Mesenchymal stem cell (in vitro differentiated cells and primary cell): ENCODE data around the gene EGFLAM.
A peak's percentile ranks its signal among the peaks of the same experiment; 100 is the strongest.

Experiments
- DNase-seq: peaks from one replicate; pipeline ENCODE4 v3.0.0-alpha.2; 2013
- H2AFZ ChIP-seq: one replicate; pipeline ENCODE4 v1.6.1; 2013; ENCODE audit warnings: low read depth, mild to moderate bottlenecking, control low read depth, inconsistent platforms, low read length, moderate library complexity
- H2AK5ac ChIP-seq: 2 replicates; pipeline ENCODE4 v1.6.1; 2013; ENCODE audit warnings: low read length, moderate library complexity, mild to moderate bottlenecking, inconsistent platforms; ENCODE audit not compliant: severe bottlenecking
- H2BK120ac ChIP-seq: one replicate; pipeline ENCODE4 v1.6.1; 2013; ENCODE audit warnings: low read depth, mild to moderate bottlenecking, inconsistent platforms, low read length, moderate library complexity
- H2BK12ac ChIP-seq, 2 experiments: one replicate each; pipeline ENCODE4 v1.6.1; 2013; ENCODE audit warnings: inconsistent platforms in 2 of 2, low read length in 2 of 2, mild to moderate bottlenecking in 2 of 2, moderate library complexity in 2 of 2, control low read depth in 1 of 2
- H2BK15ac ChIP-seq: one replicate; pipeline ENCODE4 v1.6.1; 2013; ENCODE audit warnings: mild to moderate bottlenecking, low read depth, inconsistent platforms; ENCODE audit not compliant: poor library complexity, severe bottlenecking
- H2BK5ac ChIP-seq: 2 replicates; pipeline ENCODE4 v1.6.1; 2013; ENCODE audit warnings: low read depth, mild to moderate bottlenecking, low read length, control low read depth, inconsistent platforms; ENCODE audit not compliant: poor library complexity, severe bottlenecking
- H3K14ac ChIP-seq, 2 experiments: one replicate each; pipeline ENCODE4 v1.6.1; 2013; ENCODE audit warnings: inconsistent platforms in 2 of 2, low read length in 2 of 2, control low read depth in 1 of 2, mild to moderate bottlenecking in 1 of 2, moderate library complexity in 1 of 2
- H3K18ac ChIP-seq, 2 experiments: one replicate each; pipeline ENCODE4 v1.6.1; 2013; ENCODE audit warnings: inconsistent platforms in 2 of 2, low read length in 2 of 2, control low read depth in 1 of 2, low read depth in 1 of 2, mild to moderate bottlenecking in 1 of 2
- H3K23ac ChIP-seq, 2 experiments: one replicate each; pipeline ENCODE4 v1.6.1; 2013; ENCODE audit warnings: inconsistent platforms in 2 of 2, low read length in 2 of 2, mild to moderate bottlenecking in 2 of 2, moderate library complexity in 2 of 2, control low read depth in 1 of 2
- H3K27ac ChIP-seq: 2 replicates; pipeline ENCODE4 v1.5.1; 2013; ENCODE audit warnings: mild to moderate bottlenecking, moderate library complexity, low read length, control low read depth, inconsistent platforms; ENCODE audit not compliant: poor library complexity, severe bottlenecking
- H3K27me3 ChIP-seq, 2 experiments: 2 replicates each; pipeline versions ENCODE4 v1.6.1 to v1.7.0; 2013; ENCODE audit warnings: low read length in 2 of 2, mild to moderate bottlenecking in 2 of 2, moderate library complexity in 2 of 2, control low read depth in 1 of 2, inconsistent platforms in 1 of 2; ENCODE audit not compliant: control insufficient read depth in 1 of 2, insufficient read depth in 1 of 2
- H3K36me3 ChIP-seq, 2 experiments: 2 replicates each; pipeline versions ENCODE4 v1.6.1 to v1.7.0; 2013; ENCODE audit warnings: low read length in 2 of 2, control low read depth in 1 of 2, inconsistent platforms in 1 of 2, low read depth in 1 of 2, mild to moderate bottlenecking in 1 of 2; ENCODE audit not compliant: insufficient read depth in 2 of 2, control insufficient read depth in 1 of 2
- H3K4ac ChIP-seq, 2 experiments: one replicate each; pipeline ENCODE4 v1.6.1; 2013; ENCODE audit warnings: inconsistent platforms in 2 of 2, low read length in 2 of 2, mild to moderate bottlenecking in 2 of 2, moderate library complexity in 2 of 2, control low read depth in 1 of 2, low read depth in 1 of 2
- H3K4me1 ChIP-seq: 2 replicates; pipeline ENCODE4 v1.6.1; 2013; ENCODE audit warnings: low read depth, low read length, control low read depth; ENCODE audit not compliant: control insufficient read depth, insufficient read depth
- H3K4me2 ChIP-seq: 2 replicates; pipeline ENCODE4 v1.6.1; 2013; ENCODE audit warnings: low read length, mild to moderate bottlenecking, inconsistent platforms; ENCODE audit not compliant: poor library complexity, severe bottlenecking
- H3K4me3 ChIP-seq, 2 experiments: 2 replicates each; pipeline versions ENCODE4 v1.5.1 to v1.7.0; 2013; ENCODE audit warnings: low read length in 2 of 2, mild to moderate bottlenecking in 2 of 2, control low read depth in 1 of 2, low read depth in 1 of 2; ENCODE audit not compliant: insufficient read depth in 1 of 2
- H3K79me1 ChIP-seq: replicated peaks from 2 replicates; pipeline ENCODE4 v1.6.1; 2013; ENCODE audit warnings: mild to moderate bottlenecking, control low read depth, low read length, inconsistent platforms; ENCODE audit not compliant: poor library complexity, severe bottlenecking
- H3K9ac ChIP-seq: 2 replicates; pipeline ENCODE4 v1.7.0; 2013; ENCODE audit warnings: mild to moderate bottlenecking, low read length, moderate library complexity
- H3K9me3 ChIP-seq: 2 replicates; pipeline ENCODE4 v1.7.0; 2013; ENCODE audit warnings: mild to moderate bottlenecking, low read length; ENCODE audit not compliant: control insufficient read depth
- H4K8ac ChIP-seq: one replicate; pipeline ENCODE4 v1.6.1; 2013; ENCODE audit warnings: inconsistent platforms, mild to moderate bottlenecking, low read length, moderate library complexity
- H4K91ac ChIP-seq: one replicate; pipeline ENCODE4 v1.6.1; 2013; ENCODE audit warnings: mild to moderate bottlenecking, low read length, inconsistent platforms
- WGBS: methylation state at CpG from one replicate; pipeline ENCODE4 v1.1.7; 2013; ENCODE audit warnings: mixed read lengths; 5-methylcytosine and 5-hydroxymethylcytosine counted together

EGFLAM gene

DNA sequence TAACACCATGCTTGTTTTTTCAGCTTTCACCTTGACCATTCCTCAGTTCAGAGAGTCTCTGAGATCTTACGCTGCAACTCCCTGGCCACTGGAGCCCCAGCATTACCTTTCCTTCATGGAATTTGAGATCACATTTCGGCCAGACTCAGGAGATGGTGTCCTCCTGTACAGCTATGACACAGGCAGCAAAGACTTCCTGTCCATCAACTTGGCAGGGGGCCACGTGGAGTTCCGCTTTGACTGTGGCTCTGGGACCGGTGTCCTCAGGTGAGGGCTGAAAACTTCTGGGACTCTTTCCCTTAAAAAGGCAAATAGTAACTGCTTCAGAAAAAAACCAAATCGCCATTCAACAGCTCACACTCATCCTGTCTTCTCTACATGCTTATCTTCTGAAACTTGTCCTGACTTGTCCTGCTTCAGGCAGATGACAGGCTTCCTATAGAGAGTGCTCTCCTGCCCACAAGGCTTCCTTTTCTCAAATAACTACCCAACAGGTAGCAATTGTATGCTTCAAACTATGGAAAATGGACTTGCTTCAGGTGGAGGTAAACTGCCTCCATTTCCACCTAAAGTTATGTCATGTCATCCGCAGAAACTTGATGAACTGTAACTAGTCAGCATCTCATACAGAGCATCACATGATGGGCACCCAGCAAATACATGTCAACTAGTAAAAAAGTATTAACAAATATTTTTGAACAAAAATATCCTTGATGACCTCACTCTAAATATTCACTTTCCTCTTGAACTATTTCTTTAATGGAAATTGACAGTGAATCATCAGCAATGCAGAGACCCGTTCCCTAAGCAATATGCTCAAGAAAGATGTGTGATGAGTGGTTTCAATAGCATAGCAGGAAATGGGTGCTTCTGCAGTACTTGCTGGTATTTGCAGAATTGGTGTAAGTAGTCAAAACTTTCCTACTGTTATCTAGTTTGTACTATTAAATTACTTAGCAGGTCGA is 168.9 kb downstream of the EGFLAM start:
- Histone ChIP-seq H3K79me1 (no peaks in the 10 kb centered on the region), H3K4ac (peak overlapping the region; percentile 39 to 86), H3K18ac (peak overlapping the region; percentile 85 to 96), H2BK12ac (peak overlapping the region; percentile 79 to 98), H3K4me1 (peaks cover 8% of the 10 kb centered on the region), H3K9ac (no peak overlapping the region), H4K91ac (peak overlapping the region; percentile 97), H2AFZ (peak overlapping the region; percentile 42), H2AK5ac (peak overlapping the region; percentile 49), H4K8ac (peak overlapping the region; percentile 82), H3K23ac (peak overlapping the region in 1 of 2 experiments; percentile 37), H2BK5ac (no peak overlapping the region), H3K36me3 (no peaks in the 10 kb centered on the region), H2BK120ac (peak overlapping the region; percentile 13), H3K14ac (peak overlapping the region in 1 of 2 experiments; percentile 88), H3K27me3 (no peaks in the 10 kb centered on the region), H3K4me3 (no peak overlapping the region), H3K9me3 (no peaks in the 10 kb centered on the region), H3K27ac (no peak overlapping the region), H2BK15ac (peak overlapping the region; percentile 92), H3K4me2 (no peak overlapping the region)
- peak; percentile 38 for DNase-seq
- 80% methylated on average over 9 of the region's 9 CpGs for WGBS

DNA sequence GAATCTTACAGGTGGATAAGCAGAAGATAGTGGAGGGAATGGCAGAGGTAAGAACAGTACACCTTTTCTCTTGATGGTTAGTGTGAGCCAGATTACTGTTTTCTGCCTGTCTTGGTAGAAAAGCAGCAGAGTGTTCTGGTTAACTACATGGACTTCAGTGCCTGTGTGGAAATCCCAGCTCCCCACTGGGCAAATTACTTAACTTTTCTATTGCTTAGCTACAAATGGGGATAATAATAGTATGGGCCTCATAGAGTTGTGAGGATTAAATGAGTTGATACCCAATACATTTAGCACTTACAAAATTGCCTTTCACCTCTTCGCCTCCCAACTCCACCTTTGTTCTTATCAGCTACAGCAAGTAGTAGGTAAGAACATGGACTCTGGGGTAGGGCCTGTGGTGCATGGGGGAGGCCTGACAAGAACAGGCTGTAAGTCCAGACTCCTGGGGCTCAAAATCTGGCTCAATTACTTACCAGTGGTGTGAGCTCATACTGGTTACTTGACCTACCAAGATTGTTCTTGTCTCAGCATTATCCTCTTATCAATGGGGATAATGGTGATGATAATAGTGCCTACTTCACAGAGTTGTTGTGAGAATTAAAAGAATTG is 173.0 kb downstream of the EGFLAM start:
- Histone ChIP-seq H3K18ac (peak overlapping the region in 1 of 2 experiments; percentile 14), H3K9ac (no peak overlapping the region), H3K9me3 (no peaks in the 10 kb centered on the region), H2AFZ (no peak overlapping the region), H3K27ac (no peak overlapping the region), H3K14ac (no peak overlapping the region), H3K36me3 (no peaks in the 10 kb centered on the region), H4K91ac (no peak overlapping the region), H3K27me3 (no peaks in the 10 kb centered on the region), H4K8ac (no peak overlapping the region), H3K4me3 (no peak overlapping the region), H2BK15ac (no peak overlapping the region), H3K4me1 (peaks cover 20% of the 10 kb centered on the region), H2BK120ac (no peak overlapping the region), H3K79me1 (no peaks in the 10 kb centered on the region), H3K23ac (no peak overlapping the region), H2AK5ac (no peak overlapping the region), H2BK5ac (no peak overlapping the region), H2BK12ac (peak overlapping the region; percentile 38), H3K4me2 (no peak overlapping the region), H3K4ac (no peak overlapping the region)
- no peak for DNase-seq
- no CpG with 5 or more reads among the region's 1 CpG for WGBS

DNA sequence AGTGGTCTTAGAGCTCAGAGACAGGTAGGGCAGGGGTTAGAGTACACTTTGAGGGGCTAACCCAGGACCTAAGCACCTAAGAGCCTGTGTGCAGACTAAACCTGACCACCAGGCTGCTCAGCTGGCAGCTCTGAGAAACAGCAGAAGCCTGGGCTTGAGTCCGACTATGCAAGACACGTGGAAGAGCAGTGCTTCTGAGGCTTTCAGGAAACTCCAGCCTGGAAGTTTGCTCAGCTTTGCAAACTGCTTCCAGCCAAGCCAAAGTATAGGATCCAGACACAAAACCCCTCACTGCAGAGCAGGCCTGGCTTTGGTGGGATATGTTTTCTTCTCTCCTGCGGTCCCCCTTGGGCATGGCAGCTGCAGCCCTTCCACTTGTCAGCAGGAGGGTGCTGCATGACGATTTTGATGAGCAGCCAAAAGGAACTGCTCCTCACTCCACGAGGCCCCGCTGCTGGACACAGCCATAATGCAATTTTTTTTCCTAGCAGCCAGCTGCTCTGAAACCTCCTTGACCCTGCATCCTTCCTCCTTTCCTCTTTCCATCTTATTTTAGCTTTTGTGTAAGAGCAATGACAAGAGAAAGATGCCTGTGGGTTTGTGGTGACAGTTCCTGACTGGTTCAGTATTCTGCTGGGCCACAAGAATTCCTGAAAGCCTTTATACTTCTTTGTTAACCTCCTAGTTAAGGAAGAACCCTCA is 175.0 kb downstream of the EGFLAM start:
- no peaks in the 10 kb centered on the region for H3K27me3 ChIP-seq
- peak; percentile 94 for DNase-seq
- no peak overlapping the region for H3K4me3 ChIP-seq
- peak overlapping the region; percentile 82 for H2BK120ac ChIP-seq
- H3K27ac ChIP-seq, result peak overlapping the region; percentile 58
- no peak overlapping the region for H3K9ac ChIP-seq
- H3K4ac ChIP-seq, result peak overlapping the region; percentile 6 to 49
- peak overlapping the region; percentile 89 for H4K91ac ChIP-seq
- H3K4me2 ChIP-seq, result no peak overlapping the region
- 23% methylated on average over 5 of the region's 6 CpGs for WGBS
- no peaks in the 10 kb centered on the region for H3K79me1 ChIP-seq
- no peak overlapping the region for H3K14ac ChIP-seq
- peaks cover 22% of the 10 kb centered on the region for H3K4me1 ChIP-seq
- peak overlapping the region; percentile 27 for H2AK5ac ChIP-seq
- no peak overlapping the region for H2BK15ac ChIP-seq
- no peak overlapping the region for H3K23ac ChIP-seq
- peak overlapping the region; percentile 85 to 95 for H2BK12ac ChIP-seq
- H3K36me3 ChIP-seq, result no peaks in the 10 kb centered on the region
- H4K8ac ChIP-seq, result peak overlapping the region; percentile 66
- no peak overlapping the region for H2AFZ ChIP-seq
- no peaks in the 10 kb centered on the region for H3K9me3 ChIP-seq
- H3K18ac ChIP-seq, result peak overlapping the region; percentile 35 to 72
- H2BK5ac ChIP-seq, result no peak overlapping the region
